ENCODE data around the gene VCPKMT. TPM values are rescaled to one million over a fixed set of nuclear protein-coding genes. Genes with fewer than 3 reads are reported as not detected.
A peak's percentile ranks its signal among the peaks of the same experiment; 100 is the strongest.

Gene VCPKMT
- total and polyA plus RNA-seq, 9 of the 15 experiments (the other 6 are each of a cell fraction or from before 2014, with no cell fraction given), result 2.7 to 7.8 (median 6.3) TPM

- TF ChIP-seq GMEB1 (CRISPR knock-in tag; IDR thresholded peaks at IDR 0.05), result peak; percentile 90
- TF ChIP-seq LCOR (CRISPR knock-in tag; IDR thresholded peaks at IDR 0.05), result peak; percentile 44; the same call in 1 of the 2 replicates
- peak; percentile 72; the same call in 1 of the 2 replicates for TF ChIP-seq KAT7 (CRISPR knock-in tag; IDR thresholded peaks at IDR 0.05; ENCODE audit: borderline replicate concordance)
- peak; percentile 51; the same call in 1 of the 2 replicates for TF ChIP-seq ZNF511 (CRISPR knock-in tag; IDR thresholded peaks at IDR 0.05)
- TF ChIP-seq SNIP1 (IDR thresholded peaks at IDR 0.05; ENCODE audit: low read depth), result no peak
- no peak for TF ChIP-seq ZNF583 (CRISPR knock-in tag; IDR thresholded peaks at IDR 0.05)
- TF ChIP-seq E4F1 (CRISPR knock-in tag; IDR thresholded peaks at IDR 0.05; ENCODE audit: borderline replicate concordance), result no peak
- TF ChIP-seq PML (IDR thresholded peaks at IDR 0.05; ENCODE audit: low read length), result peak; percentile 62; the same call in 1 of the 2 replicates
- TF ChIP-seq NFE2L1 (tag; IDR thresholded peaks at IDR 0.05; ENCODE audit: borderline replicate concordance, low read depth), result no peak
- no peak for TF ChIP-seq ZBTB40 (IDR thresholded peaks at IDR 0.05)
- no peak for TF ChIP-seq ZBTB40 (CRISPR knock-in tag; IDR thresholded peaks at IDR 0.05)
- TF ChIP-seq MYC (IDR thresholded peaks at IDR 0.05; ENCODE audit: low read depth, low read length), result peak; percentile 70; the same call in 1 of the 2 replicates
- peak; percentile 58; the same call in 1 of the 2 replicates for TF ChIP-seq MYC (CRISPR knock-in tag; IDR thresholded peaks at IDR 0.05; ENCODE audit: borderline replicate concordance, low read depth)
Observed at GRCh38 chr14:50116181-50116956, at the start of gene VCPKMT (continued).

All from K562 (cell line).